Natural killer cell (primary cell): ENCODE data around the gene STMN3. TPM values are rescaled to one million over a fixed set of nuclear protein-coding genes. Genes with fewer than 3 reads are reported as not detected.

Experiments
- ATAC-seq, 3 donors: fragments of 150-1000 bp in 2 of 3; fragments of 200-7000 bp in 1 of 3; cut with Tn5 transposase; 1 replicate in 1 of 3; 2 replicates in 2 of 3; pipeline ENCODE4 v1.10.0; 2021; ENCODE audit warnings: mild to moderate bottlenecking in 2 of 3, moderate library complexity in 2 of 3
- DNase-seq, 2 donors: peaks; one replicate each; pipeline versions ENCODE4 v3.0.0 to v3.0.0-alpha.2; 2013 to 2021; ENCODE audit warnings: mixed read lengths in 1 of 2
- H3K27ac ChIP-seq: one replicate; pipeline ENCODE4 v1.5.1; 2013; ENCODE audit warnings: mild to moderate bottlenecking, low read length
- H3K27me3 ChIP-seq: one replicate; pipeline ENCODE4 v1.6.1; 2013; ENCODE audit warnings: low read length; ENCODE audit not compliant: control insufficient read depth, insufficient read depth
- H3K36me3 ChIP-seq: one replicate; pipeline ENCODE4 v1.6.1; 2013; ENCODE audit warnings: low read length; ENCODE audit not compliant: control insufficient read depth, insufficient read depth
- H3K4me1 ChIP-seq: one replicate; pipeline ENCODE4 v1.6.1; 2013; ENCODE audit warnings: low read length; ENCODE audit not compliant: control insufficient read depth, insufficient read depth
- H3K4me3 ChIP-seq: one replicate; pipeline ENCODE4 v1.5.1; 2013; ENCODE audit warnings: low read length
- H3K9me3 ChIP-seq: one replicate; pipeline ENCODE4 v1.6.1; 2013; ENCODE audit warnings: low read length; ENCODE audit not compliant: control insufficient read depth, insufficient read depth
- H3K27ac Mint-ChIP-seq, 2 donors: one replicate each; pipeline ENCODE4 v1.8.0; 2022; ENCODE audit warnings: mild to moderate bottlenecking in 2 of 2, mixed read lengths in 2 of 2, moderate library complexity in 1 of 2
- H3K27me3 Mint-ChIP-seq, 2 donors: one replicate each; pipeline ENCODE4 v1.8.0; 2022; ENCODE audit warnings: low read depth in 2 of 2, mixed read lengths in 2 of 2
- H3K36me3 Mint-ChIP-seq: one replicate; pipeline ENCODE4 v1.8.0; 2022; ENCODE audit warnings: mixed read lengths
- H3K4me1 Mint-ChIP-seq, 2 donors: one replicate each; pipeline ENCODE4 v1.8.0; 2022; ENCODE audit warnings: mixed read lengths in 2 of 2
- H3K4me3 Mint-ChIP-seq: one replicate; pipeline ENCODE4 v1.8.0; 2022; ENCODE audit warnings: mild to moderate bottlenecking, moderate library complexity, mixed read lengths
- H3K9me3 Mint-ChIP-seq, 2 donors: one replicate each; pipeline ENCODE4 v1.8.0; 2022; ENCODE audit warnings: mixed read lengths in 2 of 2
- WGBS: methylation state at CpG from one replicate; pipeline ENCODE4 v1.1.7; 2013; ENCODE audit warnings: missing lambda C conversion rate; ENCODE audit not compliant: insufficient coverage; 5-methylcytosine and 5-hydroxymethylcytosine counted together
- intact Hi-C: fragments of 100-400 bp; cut with micrococcal nuclease; formaldehyde crosslinking; loops from one replicate; pipeline ENCODE4 v1.14.2; 2022
- total RNA-seq, 4 donors: library from RNA; stranded (reverse); fragments of 120-200 nt in 1 of 4; gene quantifications; one replicate each; pipeline versions ENCODE4 v1.2.3 to v1.2.4, GENCODE V29; 2013 to 2022
- TF ChIP-seq, protein P1 (sequence below): fragments of 200-600 bp; IDR thresholded peaks from one replicate; pipeline ENCODE4 v1.8.0; 2022; ENCODE audit warnings: antibody characterized with exemption

The STMN3 gene
- total RNA-seq, 3 donors from 2014 or later (not counting 1 experiment from before 2014, with no cell fraction given), result 6.7 to 12.9 (median 8.3) TPM

DNA sequence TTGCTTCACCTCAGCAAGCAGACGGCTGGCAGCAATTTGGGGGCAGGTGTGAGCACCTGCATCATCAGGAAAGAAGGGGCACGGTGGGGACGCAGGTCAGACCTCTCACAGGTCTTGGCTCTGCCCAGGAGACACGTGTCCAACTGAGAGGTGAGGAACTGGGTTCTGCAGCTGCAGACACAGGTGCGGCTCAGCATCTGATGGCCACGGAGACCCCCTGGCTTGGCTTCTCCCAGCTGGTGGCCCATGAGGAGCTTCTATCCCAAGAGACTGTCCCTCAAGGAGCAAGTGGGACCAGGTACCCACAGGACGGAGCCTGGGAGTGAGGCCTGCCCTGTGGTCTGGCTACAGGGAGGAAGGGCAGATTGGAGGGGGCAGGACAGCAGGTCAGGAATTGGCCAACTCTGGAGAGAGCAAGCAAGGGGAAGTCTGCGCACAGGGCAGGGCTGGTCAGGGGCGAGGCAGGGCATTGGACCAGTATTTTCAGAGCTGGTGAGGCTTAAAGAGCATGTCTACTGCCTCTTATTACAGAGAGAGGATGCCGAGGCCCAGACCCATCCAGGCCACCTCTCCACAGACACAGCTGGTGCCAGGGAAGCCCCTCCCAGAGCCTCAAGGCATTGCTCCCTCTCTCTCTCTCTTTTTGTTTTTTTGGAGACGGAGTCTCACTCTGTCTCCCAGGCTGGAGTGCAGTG lies 4.2 kb downstream of the STMN3 start:
- TF ChIP-seq, protein P1, sequence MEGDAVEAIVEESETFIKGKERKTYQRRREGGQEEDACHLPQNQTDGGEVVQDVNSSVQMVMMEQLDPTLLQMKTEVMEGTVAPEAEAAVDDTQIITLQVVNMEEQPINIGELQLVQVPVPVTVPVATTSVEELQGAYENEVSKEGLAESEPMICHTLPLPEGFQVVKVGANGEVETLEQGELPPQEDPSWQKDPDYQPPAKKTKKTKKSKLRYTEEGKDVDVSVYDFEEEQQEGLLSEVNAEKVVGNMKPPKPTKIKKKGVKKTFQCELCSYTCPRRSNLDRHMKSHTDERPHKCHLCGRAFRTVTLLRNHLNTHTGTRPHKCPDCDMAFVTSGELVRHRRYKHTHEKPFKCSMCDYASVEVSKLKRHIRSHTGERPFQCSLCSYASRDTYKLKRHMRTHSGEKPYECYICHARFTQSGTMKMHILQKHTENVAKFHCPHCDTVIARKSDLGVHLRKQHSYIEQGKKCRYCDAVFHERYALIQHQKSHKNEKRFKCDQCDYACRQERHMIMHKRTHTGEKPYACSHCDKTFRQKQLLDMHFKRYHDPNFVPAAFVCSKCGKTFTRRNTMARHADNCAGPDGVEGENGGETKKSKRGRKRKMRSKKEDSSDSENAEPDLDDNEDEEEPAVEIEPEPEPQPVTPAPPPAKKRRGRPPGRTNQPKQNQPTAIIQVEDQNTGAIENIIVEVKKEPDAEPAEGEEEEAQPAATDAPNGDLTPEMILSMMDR, result no peak
- H3K36me3 ChIP-seq, result no peaks in the 10 kb centered on the region
- 88% methylated on average over 11 of the region's 11 CpGs for WGBS
- no peaks in the 10 kb centered on the region for H3K9me3 ChIP-seq
- no peak overlapping the region for H3K27ac ChIP-seq
- intact Hi-C loops, result no loop called here
- Mint-ChIP-seq H3K36me3 (no peaks in the 10 kb centered on the region), H3K27me3 (peaks cover 0 to 7% of the 10 kb centered on the region in 2 donors), H3K9me3 (no peaks in the 10 kb centered on the region), H3K4me1 (peaks cover 5 to 10% of the 10 kb centered on the region in 2 donors), H3K4me3 (no peak overlapping the region), H3K27ac (no peak overlapping the region)
- peaks cover 2% of the 10 kb centered on the region for H3K27me3 ChIP-seq
- no peak overlapping the region for H3K4me3 ChIP-seq
- DNase-seq (no peak), ATAC-seq (no peak)
- H3K4me1 ChIP-seq, result peaks cover 20% of the 10 kb centered on the region

DNA sequence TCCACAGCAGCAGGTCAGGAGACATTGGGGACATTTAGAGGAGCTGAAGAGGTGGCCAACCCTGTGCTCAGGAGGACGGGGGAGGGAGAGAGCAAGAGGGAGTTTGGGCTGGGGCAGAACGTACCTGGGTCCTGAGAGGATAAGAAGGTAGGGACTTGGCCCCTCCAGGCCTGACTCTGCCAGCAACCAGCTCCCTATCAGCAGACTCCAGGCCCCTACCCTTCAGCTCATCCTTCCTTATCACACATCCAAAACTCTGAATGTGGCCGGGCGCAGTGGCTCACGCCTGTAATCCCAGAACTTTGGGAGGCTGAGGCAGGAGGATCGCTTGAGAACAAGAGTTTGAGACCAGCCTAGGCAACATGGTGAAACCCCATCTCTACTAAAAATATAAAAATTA lies 5.0 kb downstream of the STMN3 start:
- no peaks in the 10 kb centered on the region for H3K36me3 Mint-ChIP-seq
- H3K27ac ChIP-seq, result no peak overlapping the region
- no peak overlapping the region for H3K27ac Mint-ChIP-seq
- H3K36me3 ChIP-seq, result no peaks in the 10 kb centered on the region
- H3K27me3 ChIP-seq, result no peaks in the 10 kb centered on the region
- H3K9me3 Mint-ChIP-seq, result no peaks in the 10 kb centered on the region
- H3K4me3 Mint-ChIP-seq, result no peak overlapping the region
- no peaks in the 10 kb centered on the region for H3K9me3 ChIP-seq
- H3K4me1 ChIP-seq, result peaks cover 12% of the 10 kb centered on the region
- peaks cover 5 to 7% of the 10 kb centered on the region in 2 donors for H3K4me1 Mint-ChIP-seq
- DNase-seq (no peak), ATAC-seq (no peak)
- TF ChIP-seq, protein P1, result no peak
- peaks cover 0 to 3% of the 10 kb centered on the region in 2 donors for H3K27me3 Mint-ChIP-seq
- intact Hi-C loops, result no loop called here
- WGBS, result 100% methylated on average over 4 of the region's 6 CpGs
- H3K4me3 ChIP-seq, result no peak overlapping the region

DNA sequence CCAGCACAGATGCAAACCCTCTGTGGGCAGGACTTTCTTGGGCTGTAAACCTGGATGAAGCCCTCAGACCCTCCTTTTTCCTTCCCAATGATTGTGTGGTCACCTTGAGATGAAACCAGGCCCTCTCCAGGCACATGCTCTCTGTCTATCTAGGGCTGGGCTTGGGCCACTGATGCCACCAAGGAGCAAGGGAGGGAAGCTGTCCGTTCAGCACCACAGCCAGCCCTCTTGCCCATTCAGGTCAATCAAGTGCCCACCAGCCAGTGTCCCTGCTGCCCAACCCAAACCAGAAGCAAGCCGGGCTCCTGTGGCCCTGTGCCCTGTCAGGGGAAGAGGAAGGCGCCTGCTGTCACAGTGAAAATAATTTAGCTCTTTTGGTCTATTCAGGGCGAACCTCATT lies 8.0 kb downstream of the STMN3 start:
- WGBS, result 92% methylated on average over 4 of the region's 4 CpGs
- Mint-ChIP-seq H3K4me1 (peaks cover 0 to 9% of the 10 kb centered on the region in 2 donors), H3K27ac (no peak overlapping the region), H3K27me3 (no peaks in the 10 kb centered on the region), H3K9me3 (no peaks in the 10 kb centered on the region), H3K36me3 (no peaks in the 10 kb centered on the region), H3K4me3 (no peak overlapping the region)
- intact Hi-C loops, result no loop called here
- Histone ChIP-seq H3K4me1 (peaks cover 17% of the 10 kb centered on the region), H3K27me3 (no peaks in the 10 kb centered on the region), H3K9me3 (no peaks in the 10 kb centered on the region), H3K4me3 (no peak overlapping the region), H3K27ac (no peak overlapping the region), H3K36me3 (no peaks in the 10 kb centered on the region)
- TF ChIP-seq, protein P1, result no peak
- ATAC-seq (no peak), DNase-seq (no peak)

DNA sequence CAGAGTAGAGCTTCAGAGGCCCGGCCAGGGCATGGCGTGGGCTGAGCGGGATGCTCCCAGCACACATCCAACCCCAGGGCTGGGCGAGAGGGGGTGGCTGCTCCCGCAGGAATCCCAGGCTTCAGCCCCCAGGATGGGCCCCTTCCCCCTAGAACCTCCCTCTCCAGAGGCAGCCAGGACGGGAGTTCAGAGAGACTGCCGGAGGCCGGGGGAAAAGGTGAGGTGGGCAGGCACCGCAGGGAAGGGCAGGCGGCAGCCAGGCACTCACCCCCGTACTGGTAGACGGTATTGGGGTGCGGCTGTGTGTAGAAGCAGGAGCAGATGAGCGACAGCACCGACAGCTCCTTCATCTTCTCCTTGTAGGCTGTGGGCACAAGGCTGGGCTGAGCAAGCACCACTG lies 9.3 kb downstream of the STMN3 start:
- no peaks in the 10 kb centered on the region for H3K9me3 Mint-ChIP-seq
- no peak overlapping the region for H3K27ac ChIP-seq
- H3K4me3 Mint-ChIP-seq, result peak overlapping the region; percentile 69

More for the DNA sequence above, 9.3 kb downstream of the STMN3 start:
- Mint-ChIP-seq H3K4me1 (peaks cover 11 to 22% of the 10 kb centered on the region in 2 donors), H3K27me3 (no peaks in the 10 kb centered on the region), H3K36me3 (no peaks in the 10 kb centered on the region), H3K27ac (no peak overlapping the region)
- H3K4me3 ChIP-seq, result no peak overlapping the region
- intact Hi-C loops, result no loop called here
- no peaks in the 10 kb centered on the region for H3K36me3 ChIP-seq
- H3K27me3 ChIP-seq, result no peaks in the 10 kb centered on the region
- H3K4me1 ChIP-seq, result peaks cover 29% of the 10 kb centered on the region
- WGBS, result 97% methylated on average over 15 of the region's 15 CpGs
- no peaks in the 10 kb centered on the region for H3K9me3 ChIP-seq
- ATAC-seq, result no peak
- TF ChIP-seq, protein P1, result no peak
- no peak for DNase-seq
